Fibroblast of lung (primary cell): ENCODE measurements around the gene KRT38. TPM values are rescaled to one million over a fixed set of nuclear protein-coding genes. Genes with fewer than 3 reads are reported as not detected.

Experiments
- DNase-seq, 2 donors: peaks; one replicate each; pipeline versions ENCODE4 v3.0.0 to v3.0.0-alpha.2; 2010; ENCODE audit warnings: low read depth in 2 of 2
- H2AFZ ChIP-seq: 2 replicates; pipeline ENCODE4 v1.5.1; 2012; ENCODE audit warnings: low read length, control low read depth, inconsistent platforms
- H3K27ac ChIP-seq: 2 replicates; pipeline ENCODE4 v1.5.1; 2011; ENCODE audit warnings: low read length, control low read depth; ENCODE audit not compliant: insufficient read depth
- H3K27me3 ChIP-seq: 2 replicates; pipeline ENCODE4 v1.5.1; 2011; ENCODE audit warnings: mild to moderate bottlenecking, low read length; ENCODE audit not compliant: control insufficient read depth, insufficient read depth
- H3K36me3 ChIP-seq: 2 replicates; pipeline ENCODE4 v1.5.1; 2011; ENCODE audit warnings: low read length; ENCODE audit not compliant: control insufficient read depth, insufficient read depth
- H3K4me1 ChIP-seq: 2 replicates; pipeline ENCODE4 v1.5.1; 2011; ENCODE audit warnings: low read length; ENCODE audit not compliant: control insufficient read depth, insufficient read depth; ENCODE audit errors: extremely low read depth
- H3K4me2 ChIP-seq: 2 replicates; pipeline ENCODE4 v1.5.1; 2011; ENCODE audit warnings: low read length, control low read depth; ENCODE audit not compliant: insufficient read depth; ENCODE audit errors: extremely low read depth
- H3K4me3 ChIP-seq, 4 experiments: fragments of 200-600 bp in 1 of 4; sonication (generic) in 1 of 4; replicated peaks in 1 of 4; 2 replicates each; pipeline ENCODE4 v1.5.1; 2011 to 2016; ENCODE audit warnings: low read length in 4 of 4, low read depth in 3 of 4, mild to moderate bottlenecking in 3 of 4, control low read depth in 2 of 4, inconsistent platforms in 1 of 4, mixed read lengths in 1 of 4; ENCODE audit not compliant: insufficient read depth in 1 of 4; ENCODE audit errors: control extremely low read depth in 1 of 4
- H3K79me2 ChIP-seq: 2 replicates; pipeline ENCODE4 v1.5.1; 2012; ENCODE audit warnings: mild to moderate bottlenecking, low read length, inconsistent platforms; ENCODE audit not compliant: control insufficient read depth, insufficient read depth
- H3K9ac ChIP-seq: 2 replicates; pipeline ENCODE4 v1.5.1; 2011; ENCODE audit warnings: mild to moderate bottlenecking, low read length, control low read depth; ENCODE audit not compliant: insufficient read depth
- H3K9me3 ChIP-seq: 2 replicates; pipeline ENCODE4 v1.5.1; 2012; ENCODE audit warnings: low read depth, low read length; ENCODE audit not compliant: control insufficient read depth, insufficient read depth
- H4K20me1 ChIP-seq: 2 replicates; pipeline ENCODE4 v1.5.1; 2011; ENCODE audit warnings: low read length; ENCODE audit not compliant: control insufficient read depth, insufficient read depth; ENCODE audit errors: extremely low read depth
- EZH2 ChIP-seq: IDR thresholded peaks from 2 replicates; pipeline ENCODE4 v1.5.1; 2012; ENCODE audit warnings: low read length, control low read depth, mild to moderate bottlenecking; ENCODE audit errors: missing control alignments
- polyA plus RNA-seq, 2 donors: library from polyadenylated mRNA; depleted of rRNA in 1 of 2; stranded (reverse) in 1 of 2; unstranded in 1 of 2; fragments of >200 nt; gene quantifications; 2 replicates each; pipeline ENCODE4 v1.2.1, GENCODE V29; 2011 to 2012; ENCODE audit warnings: missing spikeins in 1 of 2
- total RNA-seq: library from RNA; depleted of rRNA; stranded (reverse); fragments of >200 nt; gene quantifications from 2 replicates; pipeline ENCODE4 v1.2.1, GENCODE V29; 2014
- TF ChIP-seq, protein P1 (sequence below), 2 donors: IDR thresholded peaks in 1 of 2; conservative IDR thresholded peaks in 1 of 2; 1 replicate in 1 of 2; 2 replicates in 1 of 2; pipeline ENCODE4 v1.5.1; 2011 to 2012; ENCODE audit warnings: low read length in 2 of 2, control low read depth in 1 of 2, inconsistent platforms in 1 of 2, low read depth in 1 of 2, mild to moderate bottlenecking in 1 of 2

The KRT38 gene
- total and polyA plus RNA-seq, 2 donors (not counting 1 experiment from before 2014, with no cell fraction given): under 0.01 to 0.02 TPM

- TF ChIP-seq EZH2: no peak
- TF ChIP-seq, protein P1, sequence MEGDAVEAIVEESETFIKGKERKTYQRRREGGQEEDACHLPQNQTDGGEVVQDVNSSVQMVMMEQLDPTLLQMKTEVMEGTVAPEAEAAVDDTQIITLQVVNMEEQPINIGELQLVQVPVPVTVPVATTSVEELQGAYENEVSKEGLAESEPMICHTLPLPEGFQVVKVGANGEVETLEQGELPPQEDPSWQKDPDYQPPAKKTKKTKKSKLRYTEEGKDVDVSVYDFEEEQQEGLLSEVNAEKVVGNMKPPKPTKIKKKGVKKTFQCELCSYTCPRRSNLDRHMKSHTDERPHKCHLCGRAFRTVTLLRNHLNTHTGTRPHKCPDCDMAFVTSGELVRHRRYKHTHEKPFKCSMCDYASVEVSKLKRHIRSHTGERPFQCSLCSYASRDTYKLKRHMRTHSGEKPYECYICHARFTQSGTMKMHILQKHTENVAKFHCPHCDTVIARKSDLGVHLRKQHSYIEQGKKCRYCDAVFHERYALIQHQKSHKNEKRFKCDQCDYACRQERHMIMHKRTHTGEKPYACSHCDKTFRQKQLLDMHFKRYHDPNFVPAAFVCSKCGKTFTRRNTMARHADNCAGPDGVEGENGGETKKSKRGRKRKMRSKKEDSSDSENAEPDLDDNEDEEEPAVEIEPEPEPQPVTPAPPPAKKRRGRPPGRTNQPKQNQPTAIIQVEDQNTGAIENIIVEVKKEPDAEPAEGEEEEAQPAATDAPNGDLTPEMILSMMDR (conservative IDR thresholded peaks at IDR 0.05 in 1 of 2, IDR thresholded peaks at IDR 0.05 in 1 of 2; ENCODE audit: low read depth in 1 of 2, low read length in 2 of 2): no peak
Measured at GRCh38 chr17:41464682-41465081, 23.9 kb upstream of the KRT38 start.

GRCh38 chr17:41464173-41464572, 23.4 kb upstream of the KRT38 start:
- TF ChIP-seq EZH2: no peak
- TF ChIP-seq, protein P1 (conservative IDR thresholded peaks at IDR 0.05 in 1 of 2, IDR thresholded peaks at IDR 0.05 in 1 of 2; ENCODE audit: low read depth in 1 of 2, low read length in 2 of 2): no peak
- Histone ChIP-seq H3K4me2 (no peak overlapping the region), H2AFZ (no peak overlapping the region), H3K9me3 (no peaks in the 10 kb centered on the region), H3K79me2 (no peaks in the 10 kb centered on the region), H3K4me1 (peaks cover 4% of the 10 kb centered on the region), H4K20me1 (no peaks in the 10 kb centered on the region), H3K4me3 (no peak overlapping the region), H3K27ac (no peak overlapping the region), H3K27me3 (peaks cover 7% of the 10 kb centered on the region), H3K9ac (no peak overlapping the region), H3K36me3 (no peaks in the 10 kb centered on the region)
- DNase-seq: no peak

More at GRCh38 chr17:41464682-41465081, 23.9 kb upstream of the KRT38 start:
- no peak overlapping the region for H3K27ac ChIP-seq
- H2AFZ ChIP-seq: no peak overlapping the region
- no peaks in the 10 kb centered on the region for H3K36me3 ChIP-seq
- no peaks in the 10 kb centered on the region for H3K9me3 ChIP-seq
- peak; percentile 66 to 96 for DNase-seq
- no peak overlapping the region for H3K9ac ChIP-seq
- H3K27me3 ChIP-seq: peaks cover 6% of the 10 kb centered on the region
- H3K4me1 ChIP-seq: peaks cover 4% of the 10 kb centered on the region
- no peak overlapping the region for H3K4me2 ChIP-seq
- no peaks in the 10 kb centered on the region for H4K20me1 ChIP-seq
- no peaks in the 10 kb centered on the region for H3K79me2 ChIP-seq
- H3K4me3 ChIP-seq: no peak overlapping the region

- H4K20me1 ChIP-seq: no peaks in the 10 kb centered on the region
- peaks cover 4% of the 10 kb centered on the region for H3K4me1 ChIP-seq
- no peaks in the 10 kb centered on the region for H3K9me3 ChIP-seq
- no peak overlapping the region for H2AFZ ChIP-seq
- no peak overlapping the region for H3K27ac ChIP-seq
- H3K4me2 ChIP-seq: no peak overlapping the region
- H3K4me3 ChIP-seq: no peak overlapping the region
- no peak for DNase-seq
- TF ChIP-seq, protein P1 (conservative IDR thresholded peaks at IDR 0.05 in 1 of 2, IDR thresholded peaks at IDR 0.05 in 1 of 2; ENCODE audit: low read depth in 1 of 2, low read length in 2 of 2): no peak
- TF ChIP-seq EZH2: no peak
- no peak overlapping the region for H3K9ac ChIP-seq
- H3K27me3 ChIP-seq: peaks cover 8% of the 10 kb centered on the region
- no peaks in the 10 kb centered on the region for H3K79me2 ChIP-seq
- no peaks in the 10 kb centered on the region for H3K36me3 ChIP-seq
Measured at GRCh38 chr17:41463746-41464145, 23.0 kb upstream of the KRT38 start.
